Midbrain (tissue), 1 donor: ENCODE data around the gene CCDC30.
A peak's percentile ranks its signal among the peaks of the same experiment; 100 is the strongest.

Experiments used
- DNase-seq: peaks from one replicate; lab custom pipeline; 2025; lab: John Stamatoyannopoulos, UW

Gene CCDC30

GRCh38 chr1:42462828-42463763 lies at the start of gene CCDC30:
CCDC30 (plus strand) TSS chr1:42463286; CDS start chr1:42480552, 17,266 bp downstream.
- DNase-seq, result peak; percentile 90

- DNase-seq, result no peak
These were observed 48.3 kb upstream of the CCDC30 start for GRCh38 chr1:42414551-42415496.

DNA sequence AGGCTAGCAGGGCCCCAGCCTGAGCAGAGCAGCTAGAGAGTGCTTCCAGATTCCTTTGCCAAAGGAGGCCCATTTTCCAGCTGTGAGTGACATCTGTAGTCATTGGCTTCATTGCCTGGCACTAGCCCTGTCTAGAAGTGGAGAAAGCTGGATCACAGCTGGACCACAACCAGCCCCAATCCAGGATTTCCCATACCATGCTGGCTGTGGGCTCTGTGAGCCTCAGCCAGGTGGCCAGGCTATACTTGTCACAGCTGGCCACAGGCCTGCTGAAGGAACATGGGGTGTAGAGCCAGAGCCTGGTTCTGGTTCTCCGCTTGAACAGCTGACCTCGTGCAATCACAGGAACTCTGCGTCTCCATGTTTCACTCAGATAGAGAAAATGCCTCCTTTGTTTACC lies 45.9 kb upstream of the CCDC30 start:
- DNase-seq, result no peak

GRCh38 chr1:42418516-42418915 lies 44.6 kb upstream of the CCDC30 start:
- DNase-seq, result no peak

DNA sequence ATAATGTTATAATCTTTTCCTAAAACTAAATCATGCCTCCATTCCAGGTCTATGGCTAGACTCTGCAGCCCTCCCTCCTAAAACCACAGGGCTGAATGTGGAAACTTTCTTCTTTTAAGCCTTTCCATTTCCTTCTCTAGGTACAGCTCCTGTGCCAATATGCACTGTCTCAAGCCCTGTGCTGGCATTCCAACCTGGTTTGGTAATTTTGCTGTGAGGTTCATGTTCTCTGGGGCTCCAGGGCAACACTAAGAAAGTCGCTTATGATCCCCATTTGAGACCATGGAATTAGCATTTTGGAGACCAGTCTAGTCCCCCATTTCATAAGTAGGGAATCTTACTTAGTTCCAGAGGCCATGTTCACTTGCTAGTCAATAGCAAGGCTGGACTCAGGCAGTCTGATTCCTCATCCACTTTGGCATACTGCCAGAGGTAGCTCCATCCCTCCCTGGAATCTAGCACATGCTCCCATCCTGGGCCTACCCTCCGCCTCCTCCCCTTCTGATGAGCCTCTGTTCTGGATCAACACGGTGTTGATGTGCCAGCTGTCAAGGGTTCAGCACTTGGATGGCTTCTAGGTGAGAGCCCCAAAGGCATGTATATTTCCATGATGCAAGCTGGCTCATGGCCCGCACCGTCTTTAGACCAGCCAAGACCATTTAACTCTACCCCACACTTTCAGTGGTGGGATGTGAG lies 43.8 kb upstream of the CCDC30 start:
- no peak for DNase-seq

GRCh38 chr1:42420121-42420520 lies 43.0 kb upstream of the CCDC30 start:
- DNase-seq, result no peak

DNA sequence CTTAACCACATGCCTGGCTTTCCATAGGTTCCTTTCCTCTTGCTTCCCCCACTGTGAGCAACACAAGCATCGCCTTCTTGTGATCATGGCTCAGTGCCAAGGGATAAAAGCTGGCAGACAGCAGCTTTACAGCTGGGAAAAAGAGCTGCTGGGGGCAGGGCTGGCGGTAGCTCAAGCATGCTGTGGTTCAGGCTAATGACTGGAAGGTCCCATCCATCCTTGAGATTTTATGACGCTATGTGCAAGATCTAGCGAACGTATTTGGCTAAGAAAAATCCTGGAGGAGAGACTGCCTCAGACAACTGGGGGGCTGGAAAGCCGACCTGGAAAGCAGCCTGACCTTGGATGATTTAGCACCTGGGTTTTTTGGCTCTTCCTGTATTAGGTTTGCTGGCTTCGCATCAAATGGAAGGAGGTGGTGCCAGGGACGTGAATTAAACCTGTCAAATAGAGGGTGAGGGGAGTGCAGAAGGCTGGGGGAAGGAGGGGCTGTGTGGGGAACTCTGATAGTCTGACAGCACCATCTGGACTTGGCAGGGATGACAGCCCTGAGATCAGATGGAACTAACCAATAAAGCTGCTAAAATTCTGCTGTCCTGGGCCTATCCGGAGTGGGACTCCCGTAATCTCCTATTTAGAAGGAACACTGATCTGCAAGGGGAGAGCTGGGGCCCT lies 42.0 kb upstream of the CCDC30 start:
- peak; percentile 35 for DNase-seq

DNA sequence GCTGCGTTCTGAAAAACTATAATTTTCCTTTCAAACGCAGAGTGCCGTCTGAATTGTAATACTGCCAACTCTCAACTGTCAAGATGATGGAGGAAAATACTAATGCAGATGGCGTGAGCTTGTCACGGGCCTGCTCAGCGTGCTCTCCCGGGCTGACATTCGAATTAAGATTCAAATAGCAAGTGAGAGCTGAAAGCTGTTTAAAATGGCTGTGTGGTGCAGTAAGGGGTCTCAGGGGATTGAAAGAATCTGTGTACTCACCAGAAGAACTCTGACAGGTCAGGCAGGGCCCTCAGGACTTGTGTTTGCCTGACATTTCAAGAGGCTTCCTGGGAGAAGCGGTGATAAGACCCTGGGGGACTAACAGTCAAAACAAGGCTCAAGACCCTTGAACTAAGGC lies 40.3 kb upstream of the CCDC30 start:
- DNase-seq, result no peak

DNA sequence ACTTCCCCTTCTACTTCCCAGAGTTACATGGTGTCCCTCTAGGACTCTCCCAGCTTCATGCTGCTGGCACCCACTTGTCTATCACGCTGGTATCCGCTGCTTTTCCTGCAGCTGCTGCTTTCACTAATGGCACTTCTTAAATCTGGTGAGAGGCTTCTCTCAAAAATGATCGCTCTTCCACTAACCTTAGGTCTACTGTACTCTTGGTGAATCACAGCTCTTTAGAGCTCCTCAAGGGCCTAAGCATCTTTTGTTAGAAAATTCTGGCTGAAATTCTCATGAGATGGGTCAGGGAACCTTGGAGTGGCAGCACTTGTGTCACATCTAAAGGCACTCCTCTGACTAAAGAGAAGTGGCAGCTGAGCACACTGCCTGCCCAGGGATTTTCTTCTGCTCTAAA lies 39.4 kb upstream of the CCDC30 start:
- DNase-seq, result no peak

GRCh38 chr1:42424201-42424600 lies 38.9 kb upstream of the CCDC30 start:
- DNase-seq, result no peak

GRCh38 chr1:42427240-42427639 lies 35.8 kb upstream of the CCDC30 start:
- DNase-seq, result no peak

GRCh38 chr1:42429603-42430002 lies 33.5 kb upstream of the CCDC30 start:
- no peak for DNase-seq

DNA sequence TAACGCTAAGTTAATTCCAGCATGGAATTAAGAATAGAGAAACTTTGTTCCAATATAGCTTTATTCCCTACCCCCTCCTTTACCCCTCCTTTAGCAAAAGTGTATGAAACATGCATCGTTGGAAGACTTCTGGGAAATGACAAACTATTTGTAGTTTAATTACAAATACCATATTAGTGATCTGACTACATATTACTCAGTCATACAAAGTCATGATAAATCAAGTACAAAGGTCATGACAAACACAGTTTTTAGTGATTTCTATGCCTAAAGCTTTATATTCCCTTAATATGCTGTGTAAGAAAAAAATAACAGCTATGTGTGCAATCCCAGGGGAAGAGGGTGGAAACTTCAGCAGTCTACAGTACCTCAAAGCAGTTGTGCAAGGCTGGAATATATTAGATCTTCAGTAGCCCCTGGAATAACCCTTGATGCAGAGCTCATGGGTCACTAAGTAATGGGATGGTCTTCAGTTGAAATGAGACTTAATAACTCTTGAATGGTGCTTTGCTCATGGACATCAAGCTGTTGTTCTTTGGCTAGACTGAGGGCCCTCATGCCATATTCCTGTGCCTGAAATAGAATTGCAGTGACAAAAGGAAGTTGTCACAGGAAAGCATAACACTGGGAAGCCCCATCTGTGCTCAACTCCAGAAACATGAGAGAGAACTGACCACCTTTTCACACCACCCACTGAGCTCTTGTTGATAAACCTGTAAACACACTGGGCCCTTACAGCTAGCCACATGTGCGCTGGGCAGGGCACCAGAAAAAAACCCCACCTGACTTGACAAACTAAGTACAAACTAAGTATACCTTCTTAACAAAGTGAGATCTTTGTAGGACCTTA lies 32.6 kb upstream of the CCDC30 start:
- no peak for DNase-seq

DNA sequence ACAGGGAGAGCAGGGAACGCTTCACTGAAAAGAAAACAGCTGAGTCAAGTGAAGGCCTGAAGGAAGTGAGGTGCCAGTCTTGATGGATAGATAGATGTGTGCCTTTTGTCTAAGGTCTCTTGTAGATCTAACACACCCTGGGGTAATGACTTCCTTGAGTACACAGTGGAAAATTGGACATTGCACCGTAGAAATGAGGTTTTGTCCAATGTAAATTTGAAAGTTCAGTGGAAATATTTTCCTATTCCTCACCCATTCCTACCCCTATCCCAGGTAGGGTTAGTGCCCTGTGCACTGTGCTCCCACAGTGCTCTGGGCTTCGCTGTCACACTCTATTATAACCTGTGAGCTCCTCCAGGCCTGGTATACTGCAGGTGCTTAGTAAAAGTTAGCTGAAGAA lies 31.6 kb upstream of the CCDC30 start:
- DNase-seq, result no peak

DNA sequence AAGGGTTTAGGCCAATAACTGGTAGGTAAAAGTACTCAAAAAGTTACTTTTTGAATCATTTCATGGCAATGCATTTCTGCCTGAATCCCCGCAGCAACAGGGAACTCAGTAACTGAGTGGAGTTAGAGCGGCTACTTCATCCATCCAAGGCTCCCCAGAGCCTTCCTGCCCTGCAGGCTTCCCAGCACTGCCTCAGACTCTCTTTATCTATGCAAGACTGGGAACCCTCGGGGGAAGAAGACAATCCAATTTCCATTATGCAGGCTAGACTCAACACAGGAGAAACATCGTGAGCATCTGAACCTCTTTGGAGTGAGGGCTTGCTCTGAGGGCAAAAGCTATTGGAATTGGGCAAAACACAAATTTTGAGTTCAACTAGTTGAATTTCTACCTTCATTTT lies 30.4 kb upstream of the CCDC30 start:
- no peak for DNase-seq

DNA sequence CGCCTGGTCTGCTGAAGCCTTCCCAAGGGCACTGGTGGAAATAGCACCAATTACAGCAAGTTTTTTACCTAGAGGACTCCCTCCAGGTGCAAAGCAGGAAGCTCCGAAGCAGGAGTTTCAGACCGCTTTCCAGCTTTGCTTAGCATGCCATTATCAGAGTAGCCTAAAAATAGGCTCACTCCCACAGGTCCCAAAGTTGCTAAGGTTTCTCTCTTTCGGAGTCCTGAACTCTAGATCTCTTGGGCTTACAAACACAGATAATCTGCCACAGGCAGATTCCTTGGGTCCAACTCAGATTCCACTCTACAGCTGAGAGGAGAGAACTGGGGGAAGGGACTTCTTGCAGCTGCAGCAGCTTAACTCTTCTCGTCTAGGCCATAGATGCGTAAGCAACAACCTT lies 29.7 kb upstream of the CCDC30 start:
- no peak for DNase-seq

GRCh38 chr1:42434340-42434739 lies 28.7 kb upstream of the CCDC30 start:
- no peak for DNase-seq

DNA sequence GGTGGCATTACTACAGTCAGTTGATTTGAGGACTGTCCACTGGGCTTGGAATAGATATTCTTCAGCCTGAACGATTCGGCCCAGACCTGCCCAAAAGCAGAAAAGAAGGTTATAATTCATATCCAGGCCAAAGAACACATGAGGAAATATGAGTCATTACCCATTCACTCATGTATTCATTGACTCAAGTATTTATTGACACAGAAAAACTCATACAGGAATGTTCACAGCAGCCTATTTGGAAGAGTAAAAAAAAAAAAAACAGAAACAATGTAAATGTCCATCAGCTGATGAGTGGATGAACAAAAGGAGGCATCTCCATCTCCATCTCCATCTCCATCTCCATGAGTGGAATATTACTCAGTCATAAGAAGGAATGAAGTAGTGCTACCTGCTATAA lies 23.1 kb upstream of the CCDC30 start:
- DNase-seq, result no peak

DNA sequence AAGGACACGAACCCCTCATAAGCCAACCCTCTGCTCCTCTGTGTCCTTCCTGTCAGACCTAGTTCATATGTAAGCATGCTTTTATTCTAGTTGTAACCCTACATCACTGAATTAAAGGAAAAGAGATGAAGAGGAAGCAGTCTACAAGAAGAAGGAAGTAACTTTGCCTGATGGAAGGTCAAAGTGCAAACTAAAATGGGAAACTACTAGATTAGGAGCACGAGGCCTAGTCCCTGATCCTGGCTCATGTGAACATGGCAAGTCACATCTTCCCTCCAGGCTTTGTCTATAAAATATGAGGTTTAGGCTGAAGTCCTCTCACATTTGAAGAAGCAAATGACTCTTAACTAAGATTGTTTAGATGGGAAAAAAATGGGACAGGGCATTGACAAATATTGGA lies 20.4 kb upstream of the CCDC30 start:
- DNase-seq, result no peak

DNA sequence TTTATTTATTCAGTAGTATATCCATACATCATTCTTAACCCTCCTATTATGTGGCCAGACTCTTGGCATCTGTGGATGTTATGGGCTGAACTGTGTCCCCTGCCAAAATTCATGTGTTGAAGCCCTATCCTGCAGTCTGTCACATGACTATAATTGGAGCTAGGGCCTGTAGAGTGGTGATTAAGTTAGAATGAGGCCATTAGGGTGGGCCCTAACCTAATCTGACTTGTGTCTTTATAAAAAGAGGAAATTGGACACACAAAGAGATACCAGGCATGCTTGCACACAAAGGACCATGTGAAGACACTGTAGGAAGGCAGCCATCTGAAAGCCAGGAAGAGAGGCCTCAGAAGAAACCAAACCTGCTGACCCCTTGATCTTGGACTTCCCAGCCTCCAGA lies 13.8 kb upstream of the CCDC30 start:
- DNase-seq, result no peak

DNA sequence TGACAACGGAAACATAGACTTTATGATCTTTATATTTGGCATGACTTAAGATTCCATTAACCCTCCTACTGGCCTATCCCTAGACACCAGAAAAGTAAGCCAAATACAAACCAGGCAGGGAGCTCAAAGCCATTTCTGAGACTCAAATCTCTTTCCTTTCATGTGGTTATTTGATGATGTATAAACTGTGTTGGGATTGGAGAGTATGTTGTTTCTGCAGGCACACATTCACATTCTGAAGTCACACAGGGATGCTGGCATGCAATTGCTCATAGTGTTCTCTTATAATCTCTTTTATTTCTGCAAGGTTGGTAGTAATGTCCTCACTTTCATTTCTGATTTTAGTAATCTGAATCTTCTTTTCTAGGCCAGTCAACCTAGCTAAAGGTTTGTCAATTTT lies 13.0 kb upstream of the CCDC30 start:
- DNase-seq, result no peak
